Gastrocnemius medialis (tissue), 4 donors: ENCODE measurements around the gene IQSEC1. TPM values are rescaled to one million over a fixed set of nuclear protein-coding genes. Genes with fewer than 3 reads are reported as not detected.

Experiments used
- ATAC-seq, 2 donors: fragments of 150-250 bp; one replicate each; pipeline ENCODE4 v1.9.1; 2016
- DNase-seq, 2 donors: peaks; one replicate each; pipeline ENCODE4 v3.0.0-alpha.2; 2019
- H3K27ac ChIP-seq, 4 donors: fragments of 200-600 bp; sonication (generic); 1 replicate in 1 of 4; 2 replicates in 3 of 4; pipeline ENCODE4 v1.5.1; 2016 to 2018; ENCODE audit warnings: mild to moderate bottlenecking in 2 of 4, moderate library complexity in 1 of 4
- H3K27me3 ChIP-seq, 3 donors: fragments of 200-600 bp; sonication (generic) in 2 of 3; 1 replicate in 1 of 3; 2 replicates in 2 of 3; pipeline versions ENCODE4 v1.5.1 to v1.6.0; 2016 to 2019; ENCODE audit warnings: mild to moderate bottlenecking in 1 of 3, moderate library complexity in 1 of 3
- H3K36me3 ChIP-seq, 2 donors: fragments of 200-600 bp; sonication (generic) in 1 of 2; one replicate each; pipeline ENCODE4 v1.5.1; 2017 to 2018
- H3K4me1 ChIP-seq, 2 donors: fragments of 200-600 bp; sonication (generic) in 1 of 2; one replicate each; pipeline ENCODE4 v1.5.1; 2016 to 2017; ENCODE audit warnings: mild to moderate bottlenecking in 2 of 2
- H3K4me3 ChIP-seq, 4 donors: fragments of 200-600 bp; sonication (generic) in 3 of 4; 1 replicate in 1 of 4; 2 replicates in 3 of 4; pipeline ENCODE4 v1.5.1; 2016 to 2019; ENCODE audit warnings: mild to moderate bottlenecking in 2 of 4
- H3K9me3 ChIP-seq, 3 donors: fragments of 200-600 bp; sonication (generic) in 2 of 3; 1 replicate in 1 of 3; 2 replicates in 2 of 3; pipeline ENCODE4 v1.5.1; 2016 to 2019
- POLR2A ChIP-seq, 2 donors: fragments of 450-650 bp; IDR thresholded peaks; one replicate each; pipeline ENCODE4 v1.6.1; 2017; ENCODE audit warnings: antibody characterized with exemption in 2 of 2, mild to moderate bottlenecking in 2 of 2, moderate library complexity in 2 of 2
- in situ Hi-C, 4 donors: fragments of 200-750 bp; cut with MboI; loops; one replicate each; pipeline versions ENCODE4 v1.15.0 to v1.8.0; 2017; ENCODE audit warnings: low sequenced_read_pairs in 4 of 4
- intact Hi-C: fragments of 100-400 bp; cut with DNase I; formaldehyde crosslinking; loops from one replicate; pipeline ENCODE4 v1.15.1; 2023; ENCODE audit warnings: low total_unique reads
- total RNA-seq, 4 donors: library from RNA; depleted of rRNA; stranded (reverse); fragments of >200 nt; gene quantifications; one replicate each; pipeline versions ENCODE4 v1.1.0 to v1.2.3, GENCODE V29; 2016
- TF ChIP-seq, protein P1 (sequence below), 5 experiments: fragments of 450-650 bp in 3 of 5; fragments of 200-600 bp in 2 of 5; sonication (generic) in 2 of 5; IDR thresholded peaks in 4 of 5; conservative IDR thresholded peaks in 1 of 5; 1 replicate in 4 of 5; 2 replicates in 1 of 5; pipeline ENCODE4 v1.5.1; 2016 to 2019; ENCODE audit warnings: antibody characterized with exemption in 5 of 5, mild to moderate bottlenecking in 3 of 5, moderate library complexity in 3 of 5

The IQSEC1 gene
- total RNA-seq, 4 donors from 2014 or later = 15.2 to 31.3 (median 28.0) TPM

DNA sequence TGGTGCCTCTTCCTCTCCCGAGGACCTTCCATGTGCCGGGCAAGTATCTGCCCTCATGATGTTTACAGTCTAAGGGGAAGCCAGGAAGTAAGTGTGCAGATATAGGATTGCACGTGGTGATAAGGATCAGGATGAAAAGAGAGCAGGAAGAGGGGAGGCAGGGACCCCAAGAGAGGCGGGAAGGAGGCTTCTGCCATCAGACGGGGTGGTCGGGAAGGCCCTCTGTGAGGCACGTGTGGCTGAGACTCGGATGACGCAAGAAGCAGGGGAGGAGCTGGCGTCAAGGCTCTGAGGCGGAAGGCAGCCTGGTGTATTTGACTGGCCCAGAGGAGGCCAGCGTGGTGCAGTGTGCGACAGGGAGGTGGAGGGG lies 762 bp upstream of the IQSEC1 start:
- ATAC-seq (no peak), DNase-seq (no peak)
- no peak overlapping the region for H3K27ac ChIP-seq
- H3K9me3 ChIP-seq = no peaks in the 10 kb centered on the region
- peaks cover 14 to 21% (median 16%) of the 10 kb centered on the region in 3 donors for H3K27me3 ChIP-seq
- in situ Hi-C loops = no loop called here
- no peak overlapping the region for H3K4me3 ChIP-seq
- no peak for TF ChIP-seq POLR2A (IDR thresholded peaks at IDR 0.05)
- TF ChIP-seq, protein P1, sequence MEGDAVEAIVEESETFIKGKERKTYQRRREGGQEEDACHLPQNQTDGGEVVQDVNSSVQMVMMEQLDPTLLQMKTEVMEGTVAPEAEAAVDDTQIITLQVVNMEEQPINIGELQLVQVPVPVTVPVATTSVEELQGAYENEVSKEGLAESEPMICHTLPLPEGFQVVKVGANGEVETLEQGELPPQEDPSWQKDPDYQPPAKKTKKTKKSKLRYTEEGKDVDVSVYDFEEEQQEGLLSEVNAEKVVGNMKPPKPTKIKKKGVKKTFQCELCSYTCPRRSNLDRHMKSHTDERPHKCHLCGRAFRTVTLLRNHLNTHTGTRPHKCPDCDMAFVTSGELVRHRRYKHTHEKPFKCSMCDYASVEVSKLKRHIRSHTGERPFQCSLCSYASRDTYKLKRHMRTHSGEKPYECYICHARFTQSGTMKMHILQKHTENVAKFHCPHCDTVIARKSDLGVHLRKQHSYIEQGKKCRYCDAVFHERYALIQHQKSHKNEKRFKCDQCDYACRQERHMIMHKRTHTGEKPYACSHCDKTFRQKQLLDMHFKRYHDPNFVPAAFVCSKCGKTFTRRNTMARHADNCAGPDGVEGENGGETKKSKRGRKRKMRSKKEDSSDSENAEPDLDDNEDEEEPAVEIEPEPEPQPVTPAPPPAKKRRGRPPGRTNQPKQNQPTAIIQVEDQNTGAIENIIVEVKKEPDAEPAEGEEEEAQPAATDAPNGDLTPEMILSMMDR (IDR thresholded peaks at IDR 0.05 in 4 of 5, conservative IDR thresholded peaks at IDR 0.05 in 1 of 5) = no peak
- peaks cover 12 to 15% of the 10 kb centered on the region in 2 donors for H3K4me1 ChIP-seq
- no peaks in the 10 kb centered on the region for H3K36me3 ChIP-seq
- intact Hi-C loops = no loop called here

DNA sequence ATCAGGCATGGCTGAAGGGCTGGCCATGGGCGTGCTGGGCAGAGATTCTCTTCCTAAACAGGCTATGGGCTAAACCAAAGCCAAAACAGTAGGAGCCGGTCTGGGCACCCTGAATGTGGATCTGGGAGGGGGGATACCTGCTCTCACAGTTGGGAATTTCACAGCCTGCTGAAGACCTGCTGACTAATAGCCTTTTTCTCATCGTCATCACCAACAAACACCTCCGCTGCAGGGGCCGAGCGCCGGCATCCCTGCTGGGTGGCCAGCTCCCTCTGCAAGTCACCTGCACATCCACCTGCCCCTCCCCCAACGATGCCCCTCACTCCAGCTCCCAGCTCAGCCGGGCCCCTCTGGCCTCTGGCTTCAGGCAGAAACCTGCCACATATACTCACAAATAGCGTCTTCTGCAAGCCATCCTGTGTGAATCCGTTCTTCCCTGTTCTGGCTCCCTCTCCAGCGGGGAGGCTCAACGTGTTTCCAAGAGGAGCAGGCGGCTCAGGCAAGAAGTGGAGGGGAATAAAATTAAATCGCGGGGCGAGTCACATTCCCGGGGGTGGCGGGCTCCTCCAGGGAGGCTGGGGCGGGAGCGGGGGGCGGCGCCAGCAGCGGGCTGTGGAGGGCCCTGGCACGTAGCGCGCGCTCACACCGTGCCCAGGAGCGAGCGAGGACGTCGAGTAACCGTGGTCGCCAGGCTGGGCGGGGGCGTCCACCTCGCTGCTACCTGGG lies 466 bp downstream of the IQSEC1 start:
- no peak overlapping the region for H3K27ac ChIP-seq
- ATAC-seq = no peak
- H3K4me3 ChIP-seq = no peak overlapping the region
- H3K4me1 ChIP-seq = peaks cover 7 to 9% of the 10 kb centered on the region in 2 donors
- no peaks in the 10 kb centered on the region for H3K9me3 ChIP-seq
- no peak for DNase-seq
- TF ChIP-seq, protein P1 (IDR thresholded peaks at IDR 0.05 in 4 of 5, conservative IDR thresholded peaks at IDR 0.05 in 1 of 5) = no peak
- TF ChIP-seq POLR2A (IDR thresholded peaks at IDR 0.05) = no peak
- in situ Hi-C loops = no loop called here
- peaks cover 14 to 21% (median 16%) of the 10 kb centered on the region in 3 donors for H3K27me3 ChIP-seq
- H3K36me3 ChIP-seq = no peaks in the 10 kb centered on the region
- intact Hi-C loops = no loop called here

DNA sequence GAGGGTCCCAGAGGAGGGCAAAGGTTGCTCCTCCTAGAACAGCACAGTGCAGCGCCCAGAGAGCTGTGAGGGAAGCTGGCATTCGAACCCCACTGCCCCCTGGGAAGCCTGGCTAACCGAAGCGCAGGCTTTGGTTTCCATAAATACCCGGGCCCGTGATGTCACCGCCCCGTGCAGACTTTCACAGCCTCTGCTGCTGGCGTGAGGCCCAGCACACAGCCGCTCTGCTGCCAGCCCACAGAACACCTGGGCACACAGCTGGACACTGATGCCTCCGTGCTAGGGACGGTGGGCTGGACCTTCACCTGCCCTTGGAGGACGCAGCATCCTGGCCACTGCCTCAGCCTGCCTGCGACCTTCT lies 1.0 kb downstream of the IQSEC1 start:
- in situ Hi-C loops = no loop called here
- peak; percentile 57 to 75 for ATAC-seq
- peak; percentile 41 to 47 for DNase-seq
- H3K27ac ChIP-seq = no peak overlapping the region
- TF ChIP-seq, protein P1 (IDR thresholded peaks at IDR 0.05 in 4 of 5, conservative IDR thresholded peaks at IDR 0.05 in 1 of 5) = no peak
- no peak for TF ChIP-seq POLR2A (IDR thresholded peaks at IDR 0.05)
- H3K27me3 ChIP-seq = peaks cover 14 to 21% (median 16%) of the 10 kb centered on the region in 3 donors
- intact Hi-C loops = no loop called here
- H3K9me3 ChIP-seq = no peaks in the 10 kb centered on the region
- peaks cover 2 to 5% of the 10 kb centered on the region in 2 donors for H3K4me1 ChIP-seq
- H3K36me3 ChIP-seq = no peaks in the 10 kb centered on the region
- no peak overlapping the region for H3K4me3 ChIP-seq

DNA sequence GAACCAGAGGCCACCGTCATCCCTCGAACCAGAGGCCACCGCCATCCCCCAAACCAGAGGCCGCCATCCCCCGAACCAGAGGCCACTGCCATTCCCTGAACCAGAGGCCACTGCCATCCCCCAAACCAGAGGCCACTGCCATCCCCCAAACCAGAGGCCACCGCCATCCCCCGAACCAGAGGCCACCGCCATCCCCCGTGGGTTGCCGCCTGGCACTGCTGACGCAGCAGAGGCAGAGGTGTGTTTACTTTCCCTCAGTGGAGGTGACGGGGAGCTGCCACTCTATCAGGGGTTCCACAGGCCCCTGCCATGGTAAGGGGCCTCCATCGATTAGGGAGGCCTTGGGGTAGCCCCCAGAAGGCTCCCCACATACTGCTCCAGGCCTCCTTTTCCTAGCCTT lies 1.5 kb downstream of the IQSEC1 start:
- in situ Hi-C loops = no loop called here
- H3K4me1 ChIP-seq = peaks cover 0 to 5% of the 10 kb centered on the region in 2 donors

More for the DNA sequence above, 1.5 kb downstream of the IQSEC1 start:
- DNase-seq (no peak), ATAC-seq (no peak)
- H3K36me3 ChIP-seq = no peaks in the 10 kb centered on the region
- H3K4me3 ChIP-seq = no peak overlapping the region
- no peaks in the 10 kb centered on the region for H3K9me3 ChIP-seq
- peaks cover 14 to 21% (median 16%) of the 10 kb centered on the region in 3 donors for H3K27me3 ChIP-seq
- intact Hi-C loops = no loop called here
- TF ChIP-seq, protein P1 (IDR thresholded peaks at IDR 0.05 in 4 of 5, conservative IDR thresholded peaks at IDR 0.05 in 1 of 5) = no peak
- no peak for TF ChIP-seq POLR2A (IDR thresholded peaks at IDR 0.05)
- H3K27ac ChIP-seq = no peak overlapping the region
